Thyroid gland (tissue), 4 donors: ENCODE measurements around the gene MAGOHB.

Experiments
- CTCF ChIP-seq, 6 experiments: fragments of 200-600 bp in 3 of 6; fragments of 450-650 bp in 3 of 6; sonication (generic) in 3 of 6; IDR thresholded peaks; one replicate each; pipeline ENCODE4 v1.5.1; 2016 to 2019; ENCODE audit warnings: antibody characterized with exemption in 6 of 6, mild to moderate bottlenecking in 2 of 6, inconsistent platforms in 1 of 6, moderate library complexity in 1 of 6
- POLR2A ChIP-seq, 2 donors: fragments of 450-650 bp; IDR thresholded peaks; one replicate each; pipeline ENCODE4 v1.6.1; 2017; ENCODE audit warnings: antibody characterized with exemption in 2 of 2, mild to moderate bottlenecking in 2 of 2, moderate library complexity in 1 of 2

GRCh38 chr12:10661338-10661737 lies 47.9 kb upstream of the MAGOHB start:
- no peak for TF ChIP-seq CTCF (IDR thresholded peaks at IDR 0.05)
- no peak for TF ChIP-seq POLR2A (IDR thresholded peaks at IDR 0.05)
